GM12878 (cell line): Measurements from ENCODE around the gene SMIM43. TPM values are rescaled to one million over a fixed set of nuclear protein-coding genes. Genes with fewer than 3 reads are reported as not detected.
A peak's percentile ranks its signal among the peaks of the same experiment; 100 is the strongest.

Source experiments
- ATAC-seq: fragments of 200-7000 bp; cut with Tn5 transposase; 3 replicates; pipeline ENCODE4 v1.9.1; 2020; ENCODE audit warnings: mild to moderate bottlenecking, moderate library complexity
- BruUV-seq: library from RNA; stranded (reverse); fragments of 400-500 nt; replicated peaks from 2 replicates; lab custom pipeline; 2021; lab: Mats Ljungman, UMichigan
- CTCF ChIA-PET: fragments of 300-600 bp; sonication (Branson Sonifier 250); formaldehyde crosslinking; extraction: SDS; loops from one replicate; lab custom pipeline; 2021; ENCODE audit warnings: inconsistent platforms; lab: Yijun Ruan, JAX
- POLR2A ChIA-PET: fragments of 350-600 bp; formaldehyde crosslinking; extraction: SDS; loops from one replicate; lab custom pipeline; 2021; ENCODE audit warnings: inconsistent platforms; lab: Charles Lee
- RAD21 ChIA-PET: fragments of 300-600 bp; sonication (Branson Sonifier 250); formaldehyde crosslinking; loops from one replicate; lab custom pipeline; 2023; ENCODE audit warnings: antibody characterized with exemption; ENCODE audit not compliant: unreplicated experiment; lab: Charles Lee
- SMC1A ChIA-PET: fragments of 300-600 bp; sonication (Branson Sonifier 250); formaldehyde crosslinking; loops from one replicate; lab custom pipeline; 2023; ENCODE audit not compliant: unreplicated experiment, uncharacterized antibody; lab: Charles Lee
- DNase-seq: peaks from one replicate; pipeline ENCODE4 v3.0.0-alpha.2; 2011; ENCODE audit warnings: low read depth, low spot score
- FAIRE-seq: peaks from 3 replicates; lab custom pipeline; 2011; peaks lifted over from hg19 to GRCh38; lab: Jason Lieb, UNC
- H2AFZ ChIP-seq: 2 replicates; pipeline ENCODE4 v1.6.0; 2011; ENCODE audit warnings: low read depth, low read length, control low read depth; ENCODE audit not compliant: control insufficient read depth
- H3K27ac ChIP-seq: 2 replicates; pipeline ENCODE4 v1.5.1; 2011; ENCODE audit warnings: control low read depth; ENCODE audit not compliant: control insufficient read depth, insufficient read depth
- H3K27me3 ChIP-seq, 2 experiments: replicated peaks in 1 of 2; 2 replicates each; pipeline versions ENCODE4 v1.6.0 to v1.6.1; 2011; ENCODE audit warnings: low read length in 1 of 2; ENCODE audit not compliant: control insufficient read depth in 2 of 2, insufficient read depth in 2 of 2
- H3K36me3 ChIP-seq, 2 experiments: 2 replicates each; pipeline ENCODE4 v1.5.1; 2011; ENCODE audit warnings: low read length in 1 of 2; ENCODE audit not compliant: control insufficient read depth in 2 of 2, insufficient read depth in 2 of 2
- H3K4me1 ChIP-seq: 2 replicates; pipeline ENCODE4 v1.6.1; 2011; ENCODE audit warnings: mild to moderate bottlenecking, low read length, moderate library complexity, mixed read lengths; ENCODE audit not compliant: control insufficient read depth, insufficient read depth
- H3K4me2 ChIP-seq: 2 replicates; pipeline ENCODE4 v1.6.0; 2011; ENCODE audit warnings: control low read depth; ENCODE audit not compliant: control insufficient read depth, insufficient read depth
- H3K4me3 ChIP-seq: fragments of 200-600 bp; sonication (generic); 2 replicates; pipeline ENCODE4 v1.5.1; 2016
- H3K79me2 ChIP-seq: 2 replicates; pipeline ENCODE4 v1.6.0; 2011; ENCODE audit warnings: low read length; ENCODE audit not compliant: control insufficient read depth, insufficient read depth
- H3K9ac ChIP-seq: 2 replicates; pipeline ENCODE4 v1.8.0; 2011; ENCODE audit warnings: low read length, control low read depth, mixed read lengths; ENCODE audit not compliant: control insufficient read depth, insufficient read depth
- H3K9me3 ChIP-seq: replicated peaks from 3 replicates; pipeline ENCODE4 v1.5.1; 2011; ENCODE audit warnings: mild to moderate bottlenecking, low read length; ENCODE audit not compliant: control insufficient read depth, insufficient read depth
- H4K20me1 ChIP-seq: 2 replicates; pipeline ENCODE4 v1.6.0; 2011; ENCODE audit not compliant: control insufficient read depth, insufficient read depth
- ETV6 ChIP-seq, 2 experiments: fragments of 450-650 bp in 1 of 2; IDR thresholded peaks in 1 of 2; conservative IDR thresholded peaks in 1 of 2; 2 replicates each; pipeline ENCODE4 v1.6.1; 2014; ENCODE audit warnings: antibody characterized with exemption in 1 of 2, borderline replicate concordance in 1 of 2, low read depth in 1 of 2, mild to moderate bottlenecking in 1 of 2, moderate library complexity in 1 of 2
- IKZF2 ChIP-seq, 2 experiments: fragments of 450-650 bp; IDR thresholded peaks; 2 replicates each; pipeline ENCODE4 v1.6.1; 2017; ENCODE audit warnings: mild to moderate bottlenecking in 2 of 2, moderate library complexity in 2 of 2
- KDM1A ChIP-seq: fragments of 200-600 bp; sonication (generic); IDR thresholded peaks from 2 replicates; pipeline ENCODE4 v1.6.1; 2016; ENCODE audit warnings: borderline replicate concordance
- KLF5 ChIP-seq: fragments of 450-650 bp; IDR thresholded peaks from 2 replicates; pipeline ENCODE4 v1.6.1; 2014; ENCODE audit warnings: mild to moderate bottlenecking; ENCODE audit not compliant: partially characterized antibody
- NR2C2 ChIP-seq: IDR thresholded peaks from 2 replicates; pipeline ENCODE4 v1.6.1; 2011; ENCODE audit warnings: borderline replicate concordance, low read depth; ENCODE audit not compliant: control insufficient read depth, insufficient read length
- SIN3A ChIP-seq: IDR thresholded peaks from 2 replicates; pipeline ENCODE4 v1.6.1; 2012; ENCODE audit warnings: low read depth, low read length, improper control_type of control experiment
- TARDBP ChIP-seq: IDR thresholded peaks from 2 replicates; pipeline ENCODE4 v1.6.1; 2016; ENCODE audit warnings: borderline replicate concordance
- ZBED1 ChIP-seq: IDR thresholded peaks from 2 replicates; pipeline ENCODE4 v1.6.1; 2016; ENCODE audit warnings: borderline replicate concordance
- ZNF24 ChIP-seq: fragments of 450-650 bp; IDR thresholded peaks from 2 replicates; pipeline ENCODE4 v1.6.1; 2017; ENCODE audit warnings: antibody characterized with exemption, mild to moderate bottlenecking
- ZNF384 ChIP-seq: IDR thresholded peaks from 2 replicates; pipeline ENCODE4 v1.6.1; 2012; ENCODE audit warnings: low read depth, mild to moderate bottlenecking, low read length, improper control_type of control experiment, borderline replicate concordance
- WGBS: methylation state at CpG from one replicate; pipeline ENCODE4 v1.1.6; 2016; ENCODE audit warnings: low lambda C conversion rate; ENCODE audit not compliant: insufficient replicate concordance, insufficient coverage; ENCODE audit errors: missing lambda C conversion rate; 5-methylcytosine and 5-hydroxymethylcytosine counted together
- in situ Hi-C: fragments of 300-500 bp; cut with MboI; formaldehyde crosslinking; loops from 9 replicates; pipeline ENCODE4 v1.14.3; 2018; ENCODE audit warnings: mixed read lengths
- intact Hi-C: fragments of 100-400 bp; cut with micrococcal nuclease; formaldehyde crosslinking; loops from one replicate; pipeline ENCODE4 v1.14.2; 2022; ENCODE audit not compliant: unreplicated experiment
- polyA plus RNA-seq, 11 experiments: library from polyadenylated mRNA; depleted of rRNA in 4 of 11; unstranded in 6 of 11; stranded (reverse) in 5 of 11; fragments of >200 nt; fragmentation: Nextera tagmentation in 4 of 11; fragmentation: Illumina TruSeq in 1 of 11; extraction: Ambion mirVana in 4 of 11; extraction: Trizol in 1 of 11; gene quantifications; 1 replicate in 1 of 11; 2 replicates in 10 of 11; pipeline versions ENCODE4 v1.2.1 to v1.2.3, GENCODE V29; 2011 to 2016; ENCODE audit warnings: inconsistent platforms in 2 of 11, missing spikeins in 2 of 11, low read depth in 1 of 11
- total RNA-seq, 4 experiments: library from RNA; depleted of rRNA in 3 of 4; stranded (reverse); fragments of >200 nt in 3 of 4; fragmentation: Illumina TruSeq in 1 of 4; extraction: Trizol in 1 of 4; gene quantifications; 2 replicates each; pipeline versions ENCODE4 v1.2.1 to v1.2.3, GENCODE V29; 2013 to 2021
- TF ChIP-seq, protein P1 (sequence below): IDR thresholded peaks from 2 replicates; pipeline ENCODE4 v1.6.1; 2011; ENCODE audit warnings: mild to moderate bottlenecking, low read depth, low read length, moderate library complexity; ENCODE audit not compliant: insufficient replicate concordance
- TF ChIP-seq, protein P2 (sequence below): fragments of 450-650 bp; IDR thresholded peaks from 2 replicates; pipeline ENCODE4 v1.6.1; 2017; ENCODE audit warnings: mild to moderate bottlenecking, low read depth, inconsistent platforms; ENCODE audit not compliant: poor library complexity, severe bottlenecking
- TF ChIP-seq, protein P3 (sequence below): fragments of 450-650 bp; IDR thresholded peaks from 2 replicates; pipeline ENCODE4 v1.6.1; 2017; ENCODE audit warnings: mild to moderate bottlenecking
- TF ChIP-seq, protein P4 (sequence below): IDR thresholded peaks from 2 replicates; pipeline ENCODE4 v1.6.1; 2011; ENCODE audit warnings: low read depth, mild to moderate bottlenecking, low read length, moderate library complexity, borderline replicate concordance; ENCODE audit errors: extremely low read depth
- TF ChIP-seq, protein P5 (sequence below): fragments of 450-650 bp; IDR thresholded peaks from 2 replicates; pipeline ENCODE4 v1.6.1; 2017; ENCODE audit warnings: borderline replicate concordance

SMIM43 gene
- total and polyA plus RNA-seq, 10 of the 15 experiments (the other 5 are each of a cell fraction or from before 2014, with no cell fraction given): 0.12 TPM; not detected in 9

DNA sequence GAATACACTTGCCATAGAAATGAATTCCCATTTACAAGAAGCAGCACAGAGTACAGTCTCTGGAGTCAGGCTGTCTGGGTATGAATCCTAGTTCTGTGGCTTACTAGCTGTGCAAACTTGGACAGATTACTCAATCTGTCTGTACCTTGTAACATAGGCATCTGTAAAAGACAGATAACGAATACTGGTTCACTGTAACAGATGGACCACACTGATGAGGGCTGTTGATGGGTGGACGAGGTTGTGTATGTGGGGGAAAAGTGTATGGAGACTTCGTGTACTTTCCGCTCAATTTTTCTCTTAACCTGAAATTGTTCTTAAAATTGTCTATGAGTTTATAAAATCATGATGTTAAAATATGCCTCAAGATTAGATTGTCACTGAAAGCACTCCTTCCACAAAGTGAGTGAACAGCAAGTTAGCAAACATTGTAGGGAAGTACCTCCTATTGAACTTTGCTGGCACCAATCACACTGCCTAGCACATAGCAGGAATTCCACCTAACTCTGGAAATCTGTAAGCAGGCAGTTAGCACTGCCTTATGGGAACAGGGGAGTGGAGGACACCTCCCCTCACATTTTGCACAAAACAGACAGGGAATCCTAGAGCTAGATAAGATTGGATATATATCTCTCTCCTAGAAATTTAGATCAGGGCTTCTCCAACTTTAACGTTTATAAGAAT is 29.7 kb upstream of the SMIM43 start:
- H3K27ac ChIP-seq: no peak overlapping the region
- H3K9ac ChIP-seq: no peak overlapping the region
- H3K4me2 ChIP-seq: peak overlapping the region; percentile 26; the same call in 1 of the 2 replicates
- no peaks in the 10 kb centered on the region for H4K20me1 ChIP-seq
- no peaks in the 10 kb centered on the region for H3K9me3 ChIP-seq
- peaks cover 24% of the 10 kb centered on the region for H3K4me1 ChIP-seq
- ChIA-PET POLR2A (interaction anchor here (3.0 kb wide), 1 partner anchor 16 kb away, joined by 10 read pairs; no protein-coding TSS in a partner anchor), RAD21 (interaction anchor here (1.7 kb wide), 1 partner anchor 17 kb away, joined by 9 read pairs; no protein-coding TSS in a partner anchor), CTCF (interaction anchor here (0.9 to 1.3 kb wide), 3 partner anchors 9 to 30 kb away, joined by 3 to 4 read pairs (median 3); no protein-coding TSS in a partner anchor), SMC1A (interaction anchor here (0.9 to 1.7 kb wide), 2 partner anchors 9 to 16 kb away, joined by 3 to 6 read pairs; no protein-coding TSS in a partner anchor)
- in situ Hi-C loops (no loop called here), intact Hi-C loops (no loop called here)
- no peaks in the 10 kb centered on the region for H3K36me3 ChIP-seq
- no peaks in the 10 kb centered on the region for H3K27me3 ChIP-seq
- FAIRE-seq (no peak), DNase-seq (no peak), ATAC-seq (no peak)
- H2AFZ ChIP-seq: no peak overlapping the region
- no peak overlapping the region for H3K4me3 ChIP-seq
- BruUV-seq: no TSS peak
- H3K79me2 ChIP-seq: no peaks in the 10 kb centered on the region
- WGBS: 94% methylated on average over 5 of the region's 5 CpGs
- TF ChIP-seq ZNF24 (no peak), ZNF384 (no peak), KLF5 (no peak), SIN3A (no peak), ETV6 (conservative IDR thresholded peaks at IDR 0.05 in 1 of 2, IDR thresholded peaks at IDR 0.05 in 1 of 2; ENCODE audit: borderline replicate concordance in 1 of 2, low read depth in 1 of 2) (no peak), KDM1A (no peak), ZBED1 (no peak), IKZF2 (IDR thresholded peaks at IDR 0.05) (no peak), TARDBP (no peak), NR2C2 (no peak)
- TF ChIP-seq, protein P1, sequence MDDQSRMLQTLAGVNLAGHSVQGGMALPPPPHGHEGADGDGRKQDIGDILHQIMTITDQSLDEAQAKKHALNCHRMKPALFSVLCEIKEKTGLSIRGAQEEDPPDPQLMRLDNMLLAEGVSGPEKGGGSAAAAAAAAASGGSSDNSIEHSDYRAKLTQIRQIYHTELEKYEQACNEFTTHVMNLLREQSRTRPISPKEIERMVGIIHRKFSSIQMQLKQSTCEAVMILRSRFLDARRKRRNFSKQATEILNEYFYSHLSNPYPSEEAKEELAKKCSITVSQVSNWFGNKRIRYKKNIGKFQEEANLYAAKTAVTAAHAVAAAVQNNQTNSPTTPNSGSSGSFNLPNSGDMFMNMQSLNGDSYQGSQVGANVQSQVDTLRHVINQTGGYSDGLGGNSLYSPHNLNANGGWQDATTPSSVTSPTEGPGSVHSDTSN: no peak
- TF ChIP-seq, protein P2, sequence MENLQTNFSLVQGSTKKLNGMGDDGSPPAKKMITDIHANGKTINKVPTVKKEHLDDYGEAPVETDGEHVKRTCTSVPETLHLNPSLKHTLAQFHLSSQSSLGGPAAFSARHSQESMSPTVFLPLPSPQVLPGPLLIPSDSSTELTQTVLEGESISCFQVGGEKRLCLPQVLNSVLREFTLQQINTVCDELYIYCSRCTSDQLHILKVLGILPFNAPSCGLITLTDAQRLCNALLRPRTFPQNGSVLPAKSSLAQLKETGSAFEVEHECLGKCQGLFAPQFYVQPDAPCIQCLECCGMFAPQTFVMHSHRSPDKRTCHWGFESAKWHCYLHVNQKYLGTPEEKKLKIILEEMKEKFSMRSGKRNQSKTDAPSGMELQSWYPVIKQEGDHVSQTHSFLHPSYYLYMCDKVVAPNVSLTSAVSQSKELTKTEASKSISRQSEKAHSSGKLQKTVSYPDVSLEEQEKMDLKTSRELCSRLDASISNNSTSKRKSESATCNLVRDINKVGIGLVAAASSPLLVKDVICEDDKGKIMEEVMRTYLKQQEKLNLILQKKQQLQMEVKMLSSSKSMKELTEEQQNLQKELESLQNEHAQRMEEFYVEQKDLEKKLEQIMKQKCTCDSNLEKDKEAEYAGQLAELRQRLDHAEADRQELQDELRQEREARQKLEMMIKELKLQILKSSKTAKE: no peak
- TF ChIP-seq, protein P3, sequence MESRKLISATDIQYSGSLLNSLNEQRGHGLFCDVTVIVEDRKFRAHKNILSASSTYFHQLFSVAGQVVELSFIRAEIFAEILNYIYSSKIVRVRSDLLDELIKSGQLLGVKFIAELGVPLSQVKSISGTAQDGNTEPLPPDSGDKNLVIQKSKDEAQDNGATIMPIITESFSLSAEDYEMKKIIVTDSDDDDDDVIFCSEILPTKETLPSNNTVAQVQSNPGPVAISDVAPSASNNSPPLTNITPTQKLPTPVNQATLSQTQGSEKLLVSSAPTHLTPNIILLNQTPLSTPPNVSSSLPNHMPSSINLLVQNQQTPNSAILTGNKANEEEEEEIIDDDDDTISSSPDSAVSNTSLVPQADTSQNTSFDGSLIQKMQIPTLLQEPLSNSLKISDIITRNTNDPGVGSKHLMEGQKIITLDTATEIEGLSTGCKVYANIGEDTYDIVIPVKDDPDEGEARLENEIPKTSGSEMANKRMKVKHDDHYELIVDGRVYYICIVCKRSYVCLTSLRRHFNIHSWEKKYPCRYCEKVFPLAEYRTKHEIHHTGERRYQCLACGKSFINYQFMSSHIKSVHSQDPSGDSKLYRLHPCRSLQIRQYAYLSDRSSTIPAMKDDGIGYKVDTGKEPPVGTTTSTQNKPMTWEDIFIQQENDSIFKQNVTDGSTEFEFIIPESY: no peak
- TF ChIP-seq, protein P4, sequence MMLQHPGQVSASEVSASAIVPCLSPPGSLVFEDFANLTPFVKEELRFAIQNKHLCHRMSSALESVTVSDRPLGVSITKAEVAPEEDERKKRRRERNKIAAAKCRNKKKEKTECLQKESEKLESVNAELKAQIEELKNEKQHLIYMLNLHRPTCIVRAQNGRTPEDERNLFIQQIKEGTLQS: no peak
- TF ChIP-seq, protein P5, sequence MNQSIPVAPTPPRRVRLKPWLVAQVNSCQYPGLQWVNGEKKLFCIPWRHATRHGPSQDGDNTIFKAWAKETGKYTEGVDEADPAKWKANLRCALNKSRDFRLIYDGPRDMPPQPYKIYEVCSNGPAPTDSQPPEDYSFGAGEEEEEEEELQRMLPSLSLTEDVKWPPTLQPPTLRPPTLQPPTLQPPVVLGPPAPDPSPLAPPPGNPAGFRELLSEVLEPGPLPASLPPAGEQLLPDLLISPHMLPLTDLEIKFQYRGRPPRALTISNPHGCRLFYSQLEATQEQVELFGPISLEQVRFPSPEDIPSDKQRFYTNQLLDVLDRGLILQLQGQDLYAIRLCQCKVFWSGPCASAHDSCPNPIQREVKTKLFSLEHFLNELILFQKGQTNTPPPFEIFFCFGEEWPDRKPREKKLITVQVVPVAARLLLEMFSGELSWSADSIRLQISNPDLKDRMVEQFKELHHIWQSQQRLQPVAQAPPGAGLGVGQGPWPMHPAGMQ: no peak
